H1 (cell line): ENCODE measurements around the gene FMNL2. TPM values are rescaled to one million over a fixed set of nuclear protein-coding genes. Genes with fewer than 3 reads are reported as not detected.

ENCODE experiments used
- CTCF ChIA-PET: fragments of 300-600 bp; sonication (Branson Sonifier 250); formaldehyde crosslinking; loops from one replicate; lab custom pipeline; 2021; ENCODE audit not compliant: partially characterized antibody; lab: Charles Lee
- POLR2A ChIA-PET: fragments of 300-600 bp; sonication (Branson Sonifier 250); formaldehyde crosslinking; loops from one replicate; lab custom pipeline; 2021; ENCODE audit warnings: inconsistent platforms; ENCODE audit not compliant: partially characterized antibody; lab: Charles Lee
- DNase-seq, 2 experiments: peaks; one replicate each; pipeline versions ENCODE4 v3.0.0 to v3.0.0-alpha.2; 2010 to 2022; ENCODE audit warnings: low spot score in 2 of 2, low read depth in 1 of 2, mixed read lengths in 1 of 2
- FAIRE-seq: peaks from 2 replicates; lab custom pipeline; 2011; peaks lifted over from hg19 to GRCh38; lab: Jason Lieb, UNC
- H2AFZ ChIP-seq: 2 replicates; pipeline ENCODE4 v1.8.1; 2012; ENCODE audit warnings: low read length, inconsistent platforms
- H2AK5ac ChIP-seq: 2 replicates; pipeline ENCODE4 v1.6.1; 2013; ENCODE audit warnings: low read depth, low read length
- H2BK120ac ChIP-seq: replicated peaks from 2 replicates; pipeline ENCODE3; 2013; ENCODE audit warnings: low read depth, low read length, inconsistent platforms
- H2BK12ac ChIP-seq: 2 replicates; pipeline ENCODE4 v1.6.1; 2013; ENCODE audit warnings: low read depth, low read length
- H2BK15ac ChIP-seq: 2 replicates; pipeline ENCODE4 v1.6.1; 2013; ENCODE audit warnings: low read length
- H2BK20ac ChIP-seq: 2 replicates; pipeline ENCODE4 v1.6.1; 2013; ENCODE audit warnings: low read length
- H2BK5ac ChIP-seq: 2 replicates; pipeline ENCODE4 v1.6.1; 2013; ENCODE audit warnings: low read depth, low read length
- H3K14ac ChIP-seq: 2 replicates; pipeline ENCODE4 v1.6.1; 2013; ENCODE audit warnings: inconsistent platforms; ENCODE audit not compliant: insufficient read length
- H3K18ac ChIP-seq: 2 replicates; pipeline ENCODE4 v1.6.1; 2013; ENCODE audit warnings: low read length; ENCODE audit errors: extremely low read depth
- H3K23ac ChIP-seq: 2 replicates; pipeline ENCODE4 v1.6.1; 2013; ENCODE audit warnings: inconsistent platforms; ENCODE audit not compliant: insufficient read length
- H3K23me2 ChIP-seq: 2 replicates; pipeline ENCODE4 v1.6.1; 2013; ENCODE audit warnings: low read depth, low read length
- H3K27ac ChIP-seq: 2 replicates; pipeline ENCODE4 v1.6.1; 2011; ENCODE audit warnings: low read depth, low read length, inconsistent platforms
- H3K27me3 ChIP-seq, 4 experiments: replicated peaks in 1 of 4; 1 replicate in 1 of 4; 2 replicates in 3 of 4; pipeline versions ENCODE4 v1.6.1 to v1.8.1; 2011 to 2013; ENCODE audit warnings: low read length in 3 of 4, mild to moderate bottlenecking in 3 of 4, inconsistent platforms in 2 of 4, mixed read lengths in 2 of 4, moderate library complexity in 1 of 4; ENCODE audit not compliant: control insufficient read depth in 3 of 4, insufficient read depth in 3 of 4; ENCODE audit errors: extremely low read depth in 1 of 4
- H3K36me3 ChIP-seq, 4 experiments: 2 replicates each; pipeline versions ENCODE4 v1.6.1 to v1.8.1; 2011 to 2013; ENCODE audit warnings: mild to moderate bottlenecking in 4 of 4, low read length in 3 of 4, moderate library complexity in 2 of 4, control low read depth in 1 of 4, inconsistent platforms in 1 of 4; ENCODE audit not compliant: insufficient read depth in 4 of 4, control insufficient read depth in 2 of 4
- H3K4ac ChIP-seq: replicated peaks from 2 replicates; pipeline ENCODE3; 2013; ENCODE audit warnings: low read length, low read depth, mixed read lengths, inconsistent platforms; ENCODE audit not compliant: insufficient read length
- H3K4me1 ChIP-seq, 4 experiments: replicated peaks in 1 of 4; 1 replicate in 1 of 4; 2 replicates in 3 of 4; pipeline versions ENCODE4 v1.6.1 to v1.8.1; 2011 to 2013; ENCODE audit warnings: low read length in 3 of 4, inconsistent platforms in 2 of 4, mixed read lengths in 1 of 4; ENCODE audit not compliant: insufficient read depth in 4 of 4, control insufficient read depth in 3 of 4
- H3K4me2 ChIP-seq, 2 experiments: 2 replicates each; pipeline versions ENCODE4 v1.6.1 to v1.8.1; 2011 to 2013; ENCODE audit warnings: low read depth in 2 of 2, low read length in 2 of 2, control low read depth in 1 of 2, inconsistent platforms in 1 of 2, mild to moderate bottlenecking in 1 of 2; ENCODE audit not compliant: insufficient read depth in 1 of 2
- H3K4me3 ChIP-seq, 4 experiments: fragments of 200-600, 300-600 bp in 1 of 4; sonication (generic), shearing (Covaris generic), sonication (Bioruptor Twin) in 1 of 4; 2 replicates each; pipeline versions ENCODE4 v1.5.1 to v1.8.1; 2011 to 2016; ENCODE audit warnings: low read length in 4 of 4, low read depth in 3 of 4, control low read depth in 2 of 4, inconsistent platforms in 2 of 4, mild to moderate bottlenecking in 2 of 4, mixed read lengths in 1 of 4, moderate library complexity in 1 of 4; ENCODE audit not compliant: insufficient read depth in 2 of 4; ENCODE audit errors: extremely low read depth in 1 of 4
- H3K56ac ChIP-seq: replicated peaks from 2 replicates; pipeline ENCODE3; 2013; ENCODE audit warnings: low read depth, mild to moderate bottlenecking, mixed read lengths, low read length, inconsistent platforms; ENCODE audit not compliant: insufficient read length
- H3K79me1 ChIP-seq: 2 replicates; pipeline ENCODE4 v1.6.1; 2013; ENCODE audit warnings: low read depth, low read length, control low read depth
- H3K79me2 ChIP-seq, 2 experiments: 2 replicates each; pipeline versions ENCODE4 v1.6.1 to v1.8.1; 2012 to 2013; ENCODE audit warnings: low read length in 2 of 2, mild to moderate bottlenecking in 2 of 2, inconsistent platforms in 1 of 2; ENCODE audit not compliant: insufficient read depth in 2 of 2, control insufficient read depth in 1 of 2
- H3K9ac ChIP-seq, 4 experiments: replicated peaks in 1 of 4; 1 replicate in 1 of 4; 2 replicates in 3 of 4; pipeline versions ENCODE4 v1.6.1 to v1.8.1; 2011 to 2013; ENCODE audit warnings: low read depth in 3 of 4, low read length in 3 of 4, control low read depth in 2 of 4, mild to moderate bottlenecking in 2 of 4, moderate library complexity in 2 of 4, inconsistent platforms in 1 of 4; ENCODE audit errors: extremely low read depth in 1 of 4
- H3K9me3 ChIP-seq, 2 experiments: 2 replicates each; pipeline versions ENCODE4 v1.6.1 to v1.8.1; 2012 to 2013; ENCODE audit warnings: mild to moderate bottlenecking in 2 of 2, moderate library complexity in 2 of 2, control low read depth in 1 of 2, inconsistent platforms in 1 of 2, low read depth in 1 of 2, low read length in 1 of 2, mixed read lengths in 1 of 2; ENCODE audit not compliant: insufficient read depth in 2 of 2
- H4K20me1 ChIP-seq, 2 experiments: replicated peaks in 1 of 2; 2 replicates each; pipeline versions ENCODE3 to v1.8.1; 2011 to 2013; ENCODE audit warnings: inconsistent platforms in 2 of 2, low read length in 2 of 2, mild to moderate bottlenecking in 1 of 2; ENCODE audit not compliant: insufficient read depth in 2 of 2, control insufficient read depth in 1 of 2
- H4K5ac ChIP-seq: 2 replicates; pipeline ENCODE4 v1.6.1; 2013; ENCODE audit warnings: low read length, low read depth, mixed read lengths, inconsistent platforms; ENCODE audit not compliant: insufficient read length
- H4K8ac ChIP-seq: 2 replicates; pipeline ENCODE4 v1.8.0; 2013; ENCODE audit warnings: mild to moderate bottlenecking, moderate library complexity, low read length, inconsistent platforms; ENCODE audit not compliant: insufficient read depth; ENCODE audit errors: extremely low read depth
- H4K91ac ChIP-seq: replicated peaks from 2 replicates; pipeline ENCODE3; 2013; ENCODE audit warnings: low read length, mixed read lengths, inconsistent platforms; ENCODE audit not compliant: insufficient read length
- CTBP2 ChIP-seq: IDR thresholded peaks from 2 replicates; pipeline ENCODE4 v1.7.0; 2011; ENCODE audit warnings: borderline replicate concordance, mild to moderate bottlenecking, moderate library complexity, mixed read lengths, low read length; ENCODE audit not compliant: insufficient read depth, insufficient read length
- POLR2A ChIP-seq, 2 experiments: IDR thresholded peaks; 1 replicate in 1 of 2; 2 replicates in 1 of 2; pipeline ENCODE4 v1.6.1; 2011; ENCODE audit warnings: low read depth in 2 of 2, low read length in 2 of 2, mild to moderate bottlenecking in 2 of 2; ENCODE audit errors: control extremely low read depth in 1 of 2
- RAD21 ChIP-seq, 2 experiments: IDR thresholded peaks in 1 of 2; conservative IDR thresholded peaks in 1 of 2; 2 replicates each; pipeline ENCODE4 v1.6.1; 2011; ENCODE audit warnings: low read depth in 2 of 2, low read length in 2 of 2, improper control_type of control experiment in 1 of 2, inconsistent platforms in 1 of 2, mild to moderate bottlenecking in 1 of 2, moderate library complexity in 1 of 2
- TEAD4 ChIP-seq: IDR thresholded peaks from 2 replicates; pipeline ENCODE4 v1.6.1; 2012; ENCODE audit warnings: low read depth, low read length, inconsistent platforms, mixed read lengths
- WGBS, 2 experiments: shearing (Covaris generic) in 1 of 2; methylation state at CpG; one replicate each; pipeline versions ENCODE4 v1.1.6 to v1.1.7; 2013 to 2015; ENCODE audit warnings: low lambda C conversion rate in 2 of 2, mixed read lengths in 2 of 2, inconsistent platforms in 1 of 2, low coverage in 1 of 2, missing lambda C conversion rate in 1 of 2; ENCODE audit not compliant: insufficient replicate concordance in 2 of 2, insufficient coverage in 1 of 2, insufficient read length in 1 of 2; ENCODE audit errors: extremely low coverage in 1 of 2, missing lambda C conversion rate in 1 of 2; 5-methylcytosine and 5-hydroxymethylcytosine counted together
- polyA plus RNA-seq, 7 experiments: library from polyadenylated mRNA; depleted of rRNA in 3 of 7; stranded (reverse) in 5 of 7; unstranded in 2 of 7; fragments of >200 nt in 5 of 7; fragments of 200-250 nt in 2 of 7; gene quantifications; 1 replicate in 5 of 7; 2 replicates in 1 of 7; 4 replicates in 1 of 7; pipeline versions ENCODE4 v1.2.1 to v1.2.3, GENCODE V29; 2011 to 2013; ENCODE audit warnings: missing spikeins in 2 of 7, mixed read lengths in 2 of 7
- total RNA-seq: library from RNA; stranded (reverse); fragmentation: NEBNext Ultra II Directional; extraction: Animal tissue kit (Norgen Biotek cat#: 25700); gene quantifications from 2 replicates; pipeline ENCODE4 v1.2.1, GENCODE V29; 2021

Gene FMNL2
- total and polyA plus RNA-seq, 2 of the 8 experiments (the other 6 are each of a cell fraction or from before 2014, with no cell fraction given) = 15.5 to 45.1 TPM

DNA sequence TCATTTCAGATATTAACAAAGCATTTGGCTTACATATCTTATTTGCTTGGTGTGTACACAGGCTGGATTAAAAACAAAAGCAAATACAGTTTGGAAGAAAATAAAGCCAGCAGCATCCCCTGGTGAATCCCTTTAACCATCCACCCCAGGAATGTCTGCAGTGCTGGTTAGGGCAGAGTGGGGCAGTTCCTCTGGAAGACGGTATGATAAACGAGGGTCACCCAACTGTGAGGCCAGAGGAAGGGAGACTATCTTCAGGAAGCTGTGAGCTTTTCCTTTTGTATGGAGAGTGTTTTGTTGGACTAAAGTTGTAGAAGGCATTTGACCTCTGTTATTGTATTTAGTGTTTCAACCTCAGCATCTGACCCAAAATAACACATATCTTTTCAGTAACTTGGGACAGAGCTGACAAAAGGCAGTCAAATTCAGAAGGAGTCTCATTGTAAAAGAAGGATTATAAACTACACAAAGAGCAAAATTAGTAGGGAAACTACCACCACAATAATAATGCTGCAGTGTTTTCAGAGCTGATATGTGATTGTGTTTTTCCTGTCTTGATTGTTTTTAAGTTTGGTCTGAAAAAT, 159.1 kb downstream of the FMNL2 start:
- Histone ChIP-seq H2AFZ (no peak overlapping the region), H3K56ac (no peak overlapping the region), H4K20me1 (no peaks in the 10 kb centered on the region), H3K18ac (no peak overlapping the region), H2BK120ac (no peak overlapping the region), H2BK15ac (no peak overlapping the region), H4K91ac (no peak overlapping the region), H3K79me1 (peaks cover 3% of the 10 kb centered on the region; the same call in 1 of the 2 replicates), H3K4me2 (peak overlapping the region; percentile 43 to 59; a peak in 3 of 4 replicates), H3K36me3 (no peaks in the 10 kb centered on the region), H3K23ac (no peak overlapping the region), H2BK12ac (no peak overlapping the region), H3K4ac (no peak overlapping the region), H3K9ac (no peak overlapping the region), H3K4me1 (peaks cover 0 to 23% (median 21%) of the 10 kb centered on the region in 4 experiments; a peak in 6 of 7 replicates), H3K14ac (no peak overlapping the region), H2AK5ac (no peak overlapping the region), H2BK20ac (no peak overlapping the region), H3K23me2 (peaks cover 1% of the 10 kb centered on the region), H3K4me3 (peak overlapping the region in 1 of 4 experiments; percentile 40; a peak in 2 of 8 replicates), H3K79me2 (peaks cover 0 to 86% of the 10 kb centered on the region in 2 experiments; a peak in 2 of 4 replicates), H3K9me3 (0 out of 4 replicates have a peak, but pooled peaks cover 0 to 4% of the 10 kb centered on the region in 2 experiments), H3K27me3 (no peaks in the 10 kb centered on the region), H4K8ac (no peak overlapping the region), H3K27ac (no peak overlapping the region; the same call in 1 of the 2 replicates), H2BK5ac (no peak overlapping the region), H4K5ac (no peak overlapping the region)
- ChIA-PET POLR2A (interaction anchor here (1.0 kb wide), 1 partner anchor 11 kb away, joined by 4 read pairs; no protein-coding TSS in a partner anchor), CTCF (interaction anchor here (0.6 to 2.9 kb wide), 4 partner anchors 9 to 328 kb away, joined by 3 to 6 read pairs (median 3); no protein-coding TSS in a partner anchor)
- 17% methylated on average over 2 of the region's 2 CpGs; no CpG with 5 or more reads in 1 of the 2 experiments for WGBS, 2 experiments
- TF ChIP-seq CTBP2 = no peak
- TF ChIP-seq RAD21 (IDR thresholded peaks at IDR 0.05 in 1 of 2, conservative IDR thresholded peaks at IDR 0.05 in 1 of 2; ENCODE audit: low read depth in 2 of 2, low read length in 2 of 2) = peak; percentile 0 to 19; a peak in 1 of 4 replicates
- TF ChIP-seq POLR2A (IDR thresholded peaks at IDR 0.05; ENCODE audit: control extremely low read depth in 1 of 2, low read depth in 2 of 2, low read length in 2 of 2) = no peak
- peak; percentile 86 for TF ChIP-seq TEAD4
- FAIRE-seq = peak; percentile 85
- DNase-seq = no peak
